HEK293 (cell line): ENCODE data around the gene TEX53.

Source experiments
- CTCF ChIA-PET: fragments of 350-600 bp; formaldehyde crosslinking; extraction: SDS; loops from one replicate; lab custom pipeline; 2021; ENCODE audit warnings: antibody characterized with exemption; lab: Yijun Ruan, JAX
- POLR2A ChIA-PET: fragments of 300-600 bp; formaldehyde crosslinking; extraction: SDS; loops from one replicate; lab custom pipeline; 2020; ENCODE audit warnings: antibody characterized with exemption, inconsistent platforms; lab: Yijun Ruan, JAX
- H3K27ac ChIP-seq: fragments of 200-500 bp; sonication (Bioruptor generic); 2 replicates; pipeline ENCODE4 v1.5.1; 2014; ENCODE audit warnings: low read depth, low read length, control low read depth, inconsistent platforms; ENCODE audit errors: extremely low read depth
- H3K36me3 ChIP-seq, 2 experiments: fragments of 200-500 bp in 1 of 2; sonication (Bioruptor generic) in 1 of 2; 1 replicate in 1 of 2; 2 replicates in 1 of 2; pipeline ENCODE4 v1.5.1; 2014 to 2017; ENCODE audit warnings: inconsistent platforms in 2 of 2, low read length in 2 of 2; ENCODE audit not compliant: control insufficient read depth in 2 of 2, insufficient read depth in 1 of 2
- H3K4me1 ChIP-seq: fragments of 200-500 bp; sonication (Bioruptor generic); 2 replicates; pipeline ENCODE4 v1.5.1; 2014; ENCODE audit warnings: mild to moderate bottlenecking, low read length, inconsistent platforms; ENCODE audit not compliant: control insufficient read depth, insufficient read depth
- H3K4me3 ChIP-seq: 2 replicates; pipeline ENCODE4 v1.5.1; 2011; ENCODE audit warnings: low read depth, mild to moderate bottlenecking, control low read depth, low read length, moderate library complexity
- H3K9me3 ChIP-seq: fragments of 200-500 bp; sonication (Bioruptor generic); 2 replicates; pipeline ENCODE4 v1.5.1; 2014; ENCODE audit warnings: low read depth, low read length, inconsistent platforms; ENCODE audit not compliant: control insufficient read depth, insufficient read depth
- ELK4 ChIP-seq: IDR thresholded peaks from 2 replicates; pipeline ENCODE4 v1.6.1; 2011; ENCODE audit warnings: mild to moderate bottlenecking, low read depth, low read length, borderline replicate concordance
- GLI4 ChIP-seq: fragments of 450-650 bp; formaldehyde crosslinking; IDR thresholded peaks from 2 replicates; pipeline ENCODE4 v1.5.1; 2016; ENCODE audit warnings: missing biosample characterization, missing genetic modification characterization
- KLF7 ChIP-seq: fragments of 450-650 bp; formaldehyde crosslinking; IDR thresholded peaks from 2 replicates; pipeline ENCODE4 v1.5.1; 2016; ENCODE audit warnings: missing biosample characterization, missing genetic modification characterization, borderline replicate concordance
- SALL2 ChIP-seq: fragments of 450-650 bp; formaldehyde crosslinking; IDR thresholded peaks from 2 replicates; pipeline ENCODE4 v1.5.0; 2017; ENCODE audit warnings: missing biosample characterization, mild to moderate bottlenecking, missing genetic modification characterization, borderline replicate concordance
- SCRT1 ChIP-seq: fragments of 450-650 bp; formaldehyde crosslinking; IDR thresholded peaks from 2 replicates; pipeline ENCODE4 v1.5.1; 2016; ENCODE audit warnings: missing biosample characterization, missing genetic modification characterization, borderline replicate concordance
- SCRT2 ChIP-seq: fragments of 450-650 bp; formaldehyde crosslinking; IDR thresholded peaks from 2 replicates; pipeline ENCODE4 v1.5.1; 2016; ENCODE audit warnings: missing biosample characterization, missing genetic modification characterization
- SP7 ChIP-seq: fragments of 450-650 bp; formaldehyde crosslinking; IDR thresholded peaks from 2 replicates; pipeline ENCODE4 v1.5.1; 2016; ENCODE audit warnings: missing biosample characterization, missing genetic modification characterization
- ZFHX2 ChIP-seq: fragments of 450-650 bp; formaldehyde crosslinking; conservative IDR thresholded peaks from 2 replicates; pipeline ENCODE4 v1.5.1; 2016; ENCODE audit warnings: missing biosample characterization, missing genetic modification characterization
- ZNF133 ChIP-seq: fragments of 450-650 bp; formaldehyde crosslinking; IDR thresholded peaks from 2 replicates; pipeline ENCODE4 v1.5.1; 2016; ENCODE audit warnings: missing biosample characterization, missing genetic modification characterization
- ZNF157 ChIP-seq: fragments of 450-650 bp; formaldehyde crosslinking; IDR thresholded peaks from 2 replicates; pipeline ENCODE4 v1.5.1; 2016; ENCODE audit warnings: missing biosample characterization, missing genetic modification characterization
- ZNF184 ChIP-seq: fragments of 450-650 bp; IDR thresholded peaks from 2 replicates; pipeline ENCODE4 v1.5.1; 2018; ENCODE audit warnings: missing biosample characterization, mild to moderate bottlenecking, missing genetic modification characterization
- ZNF19 ChIP-seq: fragments of 450-650 bp; formaldehyde crosslinking; IDR thresholded peaks from 2 replicates; pipeline ENCODE4; 2016; ENCODE audit warnings: missing biosample characterization, missing genetic modification characterization, low read depth
- ZNF239 ChIP-seq: fragments of 450-650 bp; formaldehyde crosslinking; IDR thresholded peaks from 2 replicates; pipeline ENCODE4 v1.5.1; 2016; ENCODE audit warnings: missing biosample characterization, missing genetic modification characterization
- ZNF302 ChIP-seq: fragments of 450-650 bp; formaldehyde crosslinking; IDR thresholded peaks from 2 replicates; pipeline ENCODE4 v1.5.1; 2016; ENCODE audit warnings: missing biosample characterization, missing genetic modification characterization, low read depth
- ZNF311 ChIP-seq: fragments of 450-650 bp; formaldehyde crosslinking; IDR thresholded peaks from 2 replicates; pipeline ENCODE4 v1.5.1; 2017; ENCODE audit warnings: missing biosample characterization, missing genetic modification characterization, borderline replicate concordance
- ZNF366 ChIP-seq: fragments of 450-650 bp; formaldehyde crosslinking; conservative IDR thresholded peaks from 2 replicates; pipeline ENCODE4 v1.5.1; 2016; ENCODE audit warnings: missing biosample characterization, missing genetic modification characterization
- ZNF416 ChIP-seq: fragments of 450-650 bp; formaldehyde crosslinking; IDR thresholded peaks from 2 replicates; pipeline ENCODE4 v1.5.1; 2016; ENCODE audit warnings: missing biosample characterization, missing genetic modification characterization
- ZNF558 ChIP-seq: fragments of 450-650 bp; formaldehyde crosslinking; IDR thresholded peaks from 2 replicates; pipeline ENCODE4 v1.5.1; 2016; ENCODE audit warnings: missing biosample characterization, missing genetic modification characterization
- ZNF560 ChIP-seq: fragments of 450-650 bp; formaldehyde crosslinking; IDR thresholded peaks from 2 replicates; pipeline ENCODE4 v1.5.1; 2017; ENCODE audit warnings: missing biosample characterization, missing genetic modification characterization, borderline replicate concordance
- ZNF664 ChIP-seq: fragments of 450-650 bp; formaldehyde crosslinking; IDR thresholded peaks from 2 replicates; pipeline ENCODE4 v1.5.1; 2016; ENCODE audit warnings: missing biosample characterization, missing genetic modification characterization
- ZNF830 ChIP-seq: fragments of 450-650 bp; IDR thresholded peaks from 2 replicates; pipeline ENCODE4 v1.5.0; 2018; ENCODE audit warnings: missing biosample characterization, missing genetic modification characterization, low read depth, mild to moderate bottlenecking, moderate library complexity
- ZXDB ChIP-seq: fragments of 450-650 bp; formaldehyde crosslinking; IDR thresholded peaks from 2 replicates; pipeline ENCODE4 v1.5.1; 2016; ENCODE audit warnings: missing biosample characterization, missing genetic modification characterization
- TF ChIP-seq, protein P1 (sequence below): fragments of 450-650 bp; formaldehyde crosslinking; IDR thresholded peaks from 2 replicates; pipeline ENCODE4 v1.5.1; 2016; ENCODE audit warnings: missing biosample characterization, missing genetic modification characterization

The TEX53 gene

DNA sequence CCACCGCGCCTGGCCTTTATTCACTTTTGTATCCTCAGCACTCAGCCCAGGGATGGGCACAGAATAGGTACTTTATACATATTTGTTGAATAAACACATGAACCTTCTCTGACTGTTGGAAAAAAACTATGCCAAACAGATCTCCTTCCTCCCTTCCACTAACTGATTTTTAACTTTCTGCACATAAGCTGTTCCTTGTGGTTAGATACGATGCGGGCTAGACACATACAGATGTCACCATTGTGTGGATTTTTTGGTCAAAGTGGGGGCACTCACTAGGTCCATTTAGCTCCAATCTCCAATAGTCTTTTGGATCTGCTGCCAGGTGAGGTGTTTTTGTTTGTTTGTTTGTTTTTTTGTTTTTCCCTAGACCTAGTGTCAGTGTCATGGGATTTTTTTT lies 19.3 kb upstream of the TEX53 start:
- Histone ChIP-seq H3K4me3 (no peak overlapping the region), H3K27ac (no peak overlapping the region), H3K9me3 (no peaks in the 10 kb centered on the region), H3K36me3 (no peaks in the 10 kb centered on the region), H3K4me1 (peaks cover 3% of the 10 kb centered on the region)
- ChIA-PET CTCF (interaction anchor here (0.7 to 10.6 kb wide), 12 partner anchors 12 to 338 kb away, joined by 3 to 296 read pairs (median 8); no protein-coding TSS in a partner anchor), POLR2A (interaction anchor here (0.7 to 1.9 kb wide), 3 partner anchors 89 to 232 kb away, joined by 4 to 7 read pairs (median 4); partner anchors contain the start of gene ATP6V1G1)
- TF ChIP-seq ZNF560 (tag by site-specific recombination) (no peak), ZNF239 (tag by site-specific recombination) (no peak), ZNF664 (tag by site-specific recombination) (no peak), ZNF416 (no peak), ZNF19 (tag by site-specific recombination) (no peak), ELK4 (no peak), ZNF133 (tag by site-specific recombination) (no peak), ZNF157 (tag by site-specific recombination) (no peak), ZNF302 (tag by site-specific recombination) (no peak), ZNF311 (tag by site-specific recombination) (no peak), ZNF558 (no peak), ZNF184 (tag by site-specific recombination) (no peak), ZXDB (tag by site-specific recombination) (no peak)
- TF ChIP-seq, protein P1, sequence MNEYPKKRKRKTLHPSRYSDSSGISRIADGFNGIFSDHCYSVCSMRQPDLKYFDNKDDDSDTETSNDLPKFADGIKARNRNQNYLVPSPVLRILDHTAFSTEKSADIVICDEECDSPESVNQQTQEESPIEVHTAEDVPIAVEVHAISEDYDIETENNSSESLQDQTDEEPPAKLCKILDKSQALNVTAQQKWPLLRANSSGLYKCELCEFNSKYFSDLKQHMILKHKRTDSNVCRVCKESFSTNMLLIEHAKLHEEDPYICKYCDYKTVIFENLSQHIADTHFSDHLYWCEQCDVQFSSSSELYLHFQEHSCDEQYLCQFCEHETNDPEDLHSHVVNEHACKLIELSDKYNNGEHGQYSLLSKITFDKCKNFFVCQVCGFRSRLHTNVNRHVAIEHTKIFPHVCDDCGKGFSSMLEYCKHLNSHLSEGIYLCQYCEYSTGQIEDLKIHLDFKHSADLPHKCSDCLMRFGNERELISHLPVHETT = no peak

- Histone ChIP-seq H3K4me1 (peaks cover 3% of the 10 kb centered on the region), H3K9me3 (no peaks in the 10 kb centered on the region), H3K27ac (no peak overlapping the region), H3K4me3 (no peak overlapping the region), H3K36me3 (no peaks in the 10 kb centered on the region)
- ChIA-PET POLR2A (interaction anchor here (0.7 to 0.8 kb wide), 3 partner anchors 21 to 322 kb away, joined by 3 to 5 read pairs (median 4); no protein-coding TSS in a partner anchor), CTCF (interaction anchor here (0.6 to 10.6 kb wide), 11 partner anchors 10 to 714 kb away, joined by 3 to 296 read pairs (median 3); no protein-coding TSS in a partner anchor)
- TF ChIP-seq ZNF830 (no peak), SCRT2 (tag by site-specific recombination) (peak; percentile 51), ZFHX2 (tag by site-specific recombination) (peak; percentile 36; the same call in 1 of the 2 replicates), SP7 (tag by site-specific recombination) (peak; percentile 62)
Observed at GRCh38 chr9:114674798-114675540, 17.4 kb upstream of the TEX53 start.

DNA sequence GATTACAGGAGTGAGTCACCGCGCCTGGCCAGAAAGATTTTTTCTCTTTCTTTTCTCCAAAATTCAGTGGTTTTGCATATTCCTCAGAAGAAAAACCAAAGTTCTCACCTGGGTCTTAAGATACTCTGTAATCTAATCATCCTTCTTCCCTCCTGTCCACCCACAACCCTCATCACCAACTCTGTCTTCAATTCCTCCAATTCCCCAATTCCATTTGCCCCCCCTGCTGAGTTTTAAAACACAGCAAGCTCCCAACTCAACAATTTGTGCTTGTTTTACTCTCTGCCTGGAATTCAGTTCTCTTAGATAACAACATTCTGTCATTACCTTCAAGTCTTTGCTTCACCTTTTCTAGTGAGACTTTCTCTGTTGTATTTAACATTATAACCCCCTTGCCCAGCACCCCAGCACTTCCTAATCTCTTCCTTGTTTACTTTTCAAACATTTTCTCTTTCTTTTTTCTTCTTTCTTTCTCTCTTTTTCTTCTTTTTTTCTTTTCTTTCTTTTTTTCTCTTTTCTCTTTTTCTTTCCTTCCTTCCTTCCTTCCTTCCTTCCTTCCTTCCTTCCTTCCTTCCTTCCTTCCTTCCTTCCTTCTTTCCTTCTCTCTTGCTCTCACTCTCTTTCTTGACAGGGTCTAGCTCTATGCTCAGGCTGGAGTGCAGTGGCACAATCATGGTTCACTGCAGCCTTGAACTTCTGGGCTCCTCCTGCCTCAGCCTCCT lies 16.6 kb upstream of the TEX53 start:
- Histone ChIP-seq H3K9me3 (no peaks in the 10 kb centered on the region), H3K27ac (no peak overlapping the region), H3K4me3 (no peak overlapping the region), H3K4me1 (peaks cover 3% of the 10 kb centered on the region), H3K36me3 (no peaks in the 10 kb centered on the region)
- ChIA-PET CTCF (interaction anchor here (0.7 to 10.6 kb wide), 8 partner anchors 9 to 340 kb away, joined by 3 to 296 read pairs (median 4); no protein-coding TSS in a partner anchor), POLR2A (interaction anchor here (0.7 to 0.8 kb wide), 2 partner anchors 22 to 321 kb away, joined by 4 to 5 read pairs; no protein-coding TSS in a partner anchor)
- TF ChIP-seq GLI4 = no peak
- peak; percentile 76 for TF ChIP-seq ZNF366
- no peak for TF ChIP-seq SALL2 (tag by site-specific recombination)
- no peak for TF ChIP-seq KLF7
- peak; percentile 10; the same call in 1 of the 2 replicates for TF ChIP-seq SCRT1 (tag by site-specific recombination)
